ENCODE results near the gene EIF2AK3. TPM values are rescaled to one million over a fixed set of nuclear protein-coding genes. Genes with fewer than 3 reads are reported as not detected.
"Not testable (repeated sequence)": the region's sequence is repeated elsewhere in the genome, so short reads cannot be mapped to it uniquely, and the experiment has no call there.

Gene EIF2AK3
- total and polyA plus RNA-seq, 2 experiments from 2014 or later: 19.5 to 41.9 TPM

DNA sequence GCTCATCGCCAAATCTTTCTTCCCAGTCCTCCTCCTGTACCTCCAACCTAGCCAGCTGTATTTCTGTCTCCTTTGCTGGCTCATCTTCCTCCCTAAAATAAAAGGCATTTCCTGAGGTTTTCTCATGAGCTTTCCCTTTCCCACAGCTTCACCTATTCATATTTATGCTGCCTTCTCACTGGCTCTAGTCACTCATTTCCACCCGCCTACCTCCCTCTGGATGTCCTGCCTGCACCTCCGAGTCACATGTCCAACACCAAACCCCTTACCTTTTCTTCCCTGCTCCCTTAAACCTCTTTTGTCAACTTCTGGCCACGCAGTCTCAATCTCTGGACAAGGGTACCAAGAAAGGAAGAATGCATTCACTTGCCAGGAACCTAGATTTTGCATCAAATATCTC is 2.8 kb downstream of the EIF2AK3 start:
- 76% methylated on average over 4 of the region's 4 CpGs for WGBS (ENCODE audit: low lambda C conversion rate, missing lambda C conversion rate)
- Histone ChIP-seq H3K36me3 (replicated peaks; ENCODE audit: insufficient read depth, low read depth) (no peaks in the 10 kb centered on the region), H4K20me1 (ENCODE audit: insufficient read depth, poor library complexity, severe bottlenecking) (peaks cover 57% of the 10 kb centered on the region), H3K4me3 (no peak overlapping the region), H2AFZ (no peak overlapping the region), H3K4me1 (ENCODE audit: insufficient read depth) (peaks cover 20% of the 10 kb centered on the region), H3K27me3 (no peaks in the 10 kb centered on the region), H3K4me2 (peak overlapping the region; percentile 85), H3K9me3 (ENCODE audit: low read depth) (no peaks in the 10 kb centered on the region), H3K27ac (no peak overlapping the region), H3K9me2 (replicated peaks; ENCODE audit: insufficient read depth) (no peaks in the 10 kb centered on the region), H3K79me2 (peaks cover 73% of the 10 kb centered on the region)
- DNase-seq (ENCODE audit: low spot score): no peak
- TF ChIP-seq EZH2 (IDR thresholded peaks at IDR 0.05; ENCODE audit: borderline replicate concordance) (no peak), EZH2phosphoT487 (IDR thresholded peaks at IDR 0.05; ENCODE audit: low read depth, severe bottlenecking, unreplicated experiment) (no peak)
- TF ChIP-seq, protein P1, sequence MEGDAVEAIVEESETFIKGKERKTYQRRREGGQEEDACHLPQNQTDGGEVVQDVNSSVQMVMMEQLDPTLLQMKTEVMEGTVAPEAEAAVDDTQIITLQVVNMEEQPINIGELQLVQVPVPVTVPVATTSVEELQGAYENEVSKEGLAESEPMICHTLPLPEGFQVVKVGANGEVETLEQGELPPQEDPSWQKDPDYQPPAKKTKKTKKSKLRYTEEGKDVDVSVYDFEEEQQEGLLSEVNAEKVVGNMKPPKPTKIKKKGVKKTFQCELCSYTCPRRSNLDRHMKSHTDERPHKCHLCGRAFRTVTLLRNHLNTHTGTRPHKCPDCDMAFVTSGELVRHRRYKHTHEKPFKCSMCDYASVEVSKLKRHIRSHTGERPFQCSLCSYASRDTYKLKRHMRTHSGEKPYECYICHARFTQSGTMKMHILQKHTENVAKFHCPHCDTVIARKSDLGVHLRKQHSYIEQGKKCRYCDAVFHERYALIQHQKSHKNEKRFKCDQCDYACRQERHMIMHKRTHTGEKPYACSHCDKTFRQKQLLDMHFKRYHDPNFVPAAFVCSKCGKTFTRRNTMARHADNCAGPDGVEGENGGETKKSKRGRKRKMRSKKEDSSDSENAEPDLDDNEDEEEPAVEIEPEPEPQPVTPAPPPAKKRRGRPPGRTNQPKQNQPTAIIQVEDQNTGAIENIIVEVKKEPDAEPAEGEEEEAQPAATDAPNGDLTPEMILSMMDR (IDR thresholded peaks at IDR 0.05; ENCODE audit: poor library complexity): no peak

DNA sequence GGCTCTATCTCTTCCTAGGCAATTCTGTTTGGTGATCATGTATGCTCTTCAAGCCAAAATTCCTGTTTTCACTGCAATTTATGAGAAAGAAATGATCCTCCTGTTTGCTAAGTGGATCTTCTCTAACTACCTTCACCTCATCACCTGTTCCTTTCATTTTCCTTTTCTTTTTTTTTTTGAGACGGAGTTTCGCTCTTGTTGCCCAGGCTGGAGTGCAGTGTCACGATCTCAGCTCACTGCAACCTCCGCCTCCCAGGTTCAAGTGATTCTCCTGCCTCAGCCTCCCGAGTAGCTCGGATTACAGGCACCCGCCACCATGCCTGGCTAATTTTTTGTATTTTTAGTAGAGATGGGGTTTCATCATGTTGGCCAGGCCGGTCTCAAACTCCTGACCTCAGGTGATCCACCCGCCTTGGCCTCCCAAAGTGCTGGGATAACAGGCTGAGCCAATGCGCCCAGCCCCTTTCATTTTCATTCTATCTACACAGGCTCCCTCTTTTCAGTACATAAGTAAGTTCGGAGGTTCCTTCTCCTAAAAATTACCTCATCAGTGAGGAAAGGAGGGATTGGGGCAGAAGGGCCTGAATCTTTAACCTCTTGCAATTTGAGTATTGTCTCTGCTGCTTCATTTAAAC is 3.3 kb downstream of the EIF2AK3 start:
- H3K9me2 ChIP-seq (replicated peaks; ENCODE audit: insufficient read depth); H2AFZ ChIP-seq; DNase-seq (ENCODE audit: low spot score); H3K4me3 ChIP-seq; H3K36me3 ChIP-seq (replicated peaks; ENCODE audit: insufficient read depth, low read depth); H3K27me3 ChIP-seq; H3K9me3 ChIP-seq (ENCODE audit: low read depth); H3K27ac ChIP-seq: not testable (repeated sequence)
- 92% methylated on average over 11 of the region's 11 CpGs for WGBS (ENCODE audit: low lambda C conversion rate, missing lambda C conversion rate)
- H3K79me2 ChIP-seq: peaks cover 79% of the 10 kb centered on the region
- peaks cover 57% of the 10 kb centered on the region for H4K20me1 ChIP-seq (ENCODE audit: insufficient read depth, poor library complexity, severe bottlenecking)
- H3K4me2 ChIP-seq: peak overlapping the region; percentile 85
- peaks cover 20% of the 10 kb centered on the region for H3K4me1 ChIP-seq (ENCODE audit: insufficient read depth)

DNA sequence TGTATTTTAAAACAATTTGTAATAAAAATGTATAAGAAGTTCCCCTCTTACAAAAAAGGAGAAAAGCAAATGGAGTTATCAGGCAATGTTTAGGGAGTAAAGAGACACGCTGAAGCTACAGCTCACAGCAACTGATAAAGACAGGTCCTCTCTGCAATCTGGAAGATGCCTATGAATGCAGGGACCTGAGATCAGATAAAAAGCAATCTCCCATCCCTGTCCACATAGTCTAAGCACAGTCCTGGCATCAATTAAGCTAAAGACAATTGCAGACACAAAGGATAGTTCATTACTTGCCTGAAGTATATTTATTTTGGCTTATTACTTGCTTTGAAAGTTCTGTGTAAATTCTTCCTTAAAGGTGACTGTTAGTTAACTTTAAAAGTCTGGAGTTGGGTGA is 5.0 kb downstream of the EIF2AK3 start:
- Histone ChIP-seq H3K79me2 (peaks cover 95% of the 10 kb centered on the region), H3K9me2 (replicated peaks; ENCODE audit: insufficient read depth) (no peaks in the 10 kb centered on the region), H2AFZ (no peak overlapping the region), H3K4me3 (no peak overlapping the region), H3K9me3 (ENCODE audit: low read depth) (no peaks in the 10 kb centered on the region), H3K27me3 (no peaks in the 10 kb centered on the region), H3K27ac (no peak overlapping the region), H3K4me2 (peak overlapping the region; percentile 28), H3K36me3 (replicated peaks; ENCODE audit: insufficient read depth, low read depth) (no peaks in the 10 kb centered on the region), H4K20me1 (ENCODE audit: insufficient read depth, poor library complexity, severe bottlenecking) (peaks cover 67% of the 10 kb centered on the region), H3K4me1 (ENCODE audit: insufficient read depth) (peaks cover 16% of the 10 kb centered on the region)
- no peak for DNase-seq (ENCODE audit: low spot score)
- TF ChIP-seq, protein P1 (IDR thresholded peaks at IDR 0.05; ENCODE audit: poor library complexity): no peak
- TF ChIP-seq EZH2phosphoT487 (IDR thresholded peaks at IDR 0.05; ENCODE audit: low read depth, severe bottlenecking, unreplicated experiment): no peak
- no peak for TF ChIP-seq EZH2 (IDR thresholded peaks at IDR 0.05; ENCODE audit: borderline replicate concordance)
- WGBS (ENCODE audit: low lambda C conversion rate, missing lambda C conversion rate): 28% methylated on average over 1 of the region's 1 CpG

DNA sequence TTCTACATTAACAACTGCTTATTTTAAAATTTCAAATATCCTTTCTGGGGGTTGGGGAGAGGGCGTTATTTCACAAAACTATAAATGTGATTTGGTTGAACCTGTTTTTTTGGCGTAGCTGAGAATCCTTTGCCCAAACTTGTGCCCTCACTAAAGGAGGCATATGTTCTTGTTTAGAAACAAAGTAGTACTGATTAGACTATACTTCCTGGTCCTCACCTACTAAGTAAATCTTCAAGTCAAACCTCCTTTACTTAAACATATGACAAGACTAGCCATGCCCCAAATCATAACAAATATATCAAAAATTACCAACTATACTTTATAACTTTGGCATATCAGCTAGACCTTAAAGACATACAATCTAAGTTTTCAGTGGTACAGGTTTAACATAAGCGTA is 5.8 kb downstream of the EIF2AK3 start:
- DNase-seq (ENCODE audit: low spot score): no peak
- Histone ChIP-seq H3K4me3 (no peak overlapping the region), H3K9me2 (replicated peaks; ENCODE audit: insufficient read depth) (no peaks in the 10 kb centered on the region), H3K27me3 (no peaks in the 10 kb centered on the region), H3K4me1 (ENCODE audit: insufficient read depth) (peaks cover 16% of the 10 kb centered on the region), H3K4me2 (no peak overlapping the region), H3K27ac (no peak overlapping the region), H3K79me2 (peaks cover 100% of the 10 kb centered on the region), H2AFZ (no peak overlapping the region), H3K36me3 (replicated peaks; ENCODE audit: insufficient read depth, low read depth) (no peaks in the 10 kb centered on the region), H3K9me3 (ENCODE audit: low read depth) (no peaks in the 10 kb centered on the region), H4K20me1 (ENCODE audit: insufficient read depth, poor library complexity, severe bottlenecking) (peaks cover 67% of the 10 kb centered on the region)
- TF ChIP-seq, protein P1 (IDR thresholded peaks at IDR 0.05; ENCODE audit: poor library complexity): no peak
- TF ChIP-seq EZH2 (IDR thresholded peaks at IDR 0.05; ENCODE audit: borderline replicate concordance) (no peak), EZH2phosphoT487 (IDR thresholded peaks at IDR 0.05; ENCODE audit: low read depth, severe bottlenecking, unreplicated experiment) (no peak)
- 93% methylated on average over 3 of the region's 3 CpGs for WGBS (ENCODE audit: low lambda C conversion rate, missing lambda C conversion rate)
